Stimulated activated CD8-positive, alpha-beta memory T cell treated with anti-CD3 and anti-CD28 coated beads, Interleukin-7, amount 100 ng/mL, for 48 hours (primary cell): Measurements from ENCODE around the gene MAGEB2.
"Not testable (repeated sequence)": the region's sequence is repeated elsewhere in the genome, so short reads cannot be mapped to it uniquely, and the experiment has no call there.

ENCODE experiments used
- DNase-seq, 2 donors: peaks; one replicate each; pipeline ENCODE4 v3.0.0-alpha.2; 2020; ENCODE audit warnings: low read depth in 1 of 2; ENCODE audit errors: extremely low read depth in 1 of 2

MAGEB2 gene

GRCh38 chrX:30215357-30215843, at the start of gene MAGEB2:
Gene MAGEB2 (plus strand): TSS chrX:30215563. CDS start chrX:30218581, 3,018 bp downstream.
- no peak for DNase-seq

GRCh38 chrX:30170900-30171299, 44.5 kb upstream of the MAGEB2 start:
- no peak for DNase-seq

GRCh38 chrX:30181353-30181752, 34.0 kb upstream of the MAGEB2 start:
- no peak for DNase-seq

GRCh38 chrX:30183554-30183953, 31.8 kb upstream of the MAGEB2 start:
- DNase-seq = no peak

GRCh38 chrX:30190426-30190825, 24.9 kb upstream of the MAGEB2 start:
- DNase-seq = no peak

- not testable (repeated sequence) for DNase-seq
Observed at GRCh38 chrX:30193910-30194309, 21.5 kb upstream of the MAGEB2 start.

- no peak for DNase-seq
Observed at GRCh38 chrX:30196322-30196721, 19.0 kb upstream of the MAGEB2 start.

- DNase-seq = no peak
Observed at GRCh38 chrX:30212172-30212571, 3.2 kb upstream of the MAGEB2 start.

- no peak for DNase-seq
Observed at GRCh38 chrX:30217465-30217864, 2.1 kb downstream of the MAGEB2 start.

GRCh38 chrX:30219372-30219771, 4.0 kb downstream of the MAGEB2 start:
- no peak for DNase-seq

- no peak for DNase-seq
Observed at GRCh38 chrX:30220661-30221060, 5.3 kb downstream of the MAGEB2 start.

GRCh38 chrX:30224536-30224935, 9.2 kb downstream of the MAGEB2 start:
- DNase-seq = no peak

- no peak for DNase-seq
Observed at GRCh38 chrX:30228526-30228925, 13.2 kb downstream of the MAGEB2 start.

GRCh38 chrX:30230395-30230794, 15.0 kb downstream of the MAGEB2 start, which contains the start of gene MAGEB3:
Gene MAGEB3 (plus strand): TSS chrX:30230657. CDS start chrX:30235925, 5,268 bp downstream.
- no peak for DNase-seq

- DNase-seq = no peak
Observed at GRCh38 chrX:30241724-30242415, 26.5 kb downstream of the MAGEB2 start, which contains the start of gene MAGEB4. Gene MAGEB4 (plus strand): TSS chrX:30242000. CDS start chrX:30242136, 136 bp downstream.

GRCh38 chrX:30246769-30247489, 31.6 kb downstream of the MAGEB2 start, which contains the start of gene MAGEB1:
Gene MAGEB1 (plus strand): TSS chrX:30247146. CDS start chrX:30250494, 3,348 bp downstream.
- no peak for DNase-seq

GRCh38 chrX:30248854-30249253, 33.5 kb downstream of the MAGEB2 start:
- DNase-seq = no peak

- no peak for DNase-seq
Observed at GRCh38 chrX:30253257-30253656, 37.9 kb downstream of the MAGEB2 start.

- DNase-seq = no peak
Observed at GRCh38 chrX:30259927-30260326, 44.6 kb downstream of the MAGEB2 start.

- DNase-seq = no peak
Observed at GRCh38 chrX:30261012-30261411, 45.6 kb downstream of the MAGEB2 start.

GRCh38 chrX:30262763-30263162, 47.4 kb downstream of the MAGEB2 start:
- DNase-seq = no peak
